H1 (cell line): ENCODE data around the gene PANX1. TPM values are rescaled to one million over a fixed set of nuclear protein-coding genes. Genes with fewer than 3 reads are reported as not detected.

ENCODE experiments used
- BRCA1 ChIP-seq: IDR thresholded peaks from 2 replicates; pipeline ENCODE4 v1.6.1; 2012; ENCODE audit warnings: low read depth, low read length, improper control_type of control experiment
- CBX5 ChIP-seq: fragments of 300-800, 300-1000 bp; sonication (generic); IDR thresholded peaks from 2 replicates; pipeline ENCODE4 v1.7.1; 2016; ENCODE audit warnings: antibody characterized with exemption, low read length, low read depth
- CHD2 ChIP-seq: IDR thresholded peaks from 2 replicates; pipeline ENCODE4 v1.6.1; 2012; ENCODE audit warnings: low read length, improper control_type of control experiment
- CTCF ChIP-seq, 3 experiments: IDR thresholded peaks; 1 replicate in 2 of 3; 2 replicates in 1 of 3; pipeline versions ENCODE4 v1.5.1 to v1.6.1; 2011; ENCODE audit warnings: low read length in 3 of 3, mild to moderate bottlenecking in 3 of 3, inconsistent platforms in 2 of 3, low read depth in 1 of 3, moderate library complexity in 1 of 3; ENCODE audit not compliant: insufficient read depth in 1 of 3; ENCODE audit errors: control extremely low read depth in 1 of 3
- E2F6 ChIP-seq: IDR thresholded peaks from 2 replicates; pipeline ENCODE4 v1.6.1; 2012; ENCODE audit warnings: inconsistent platforms
- RBBP5 ChIP-seq: IDR thresholded peaks from 2 replicates; pipeline ENCODE4 v1.7.1; 2012; ENCODE audit warnings: low read depth, mild to moderate bottlenecking, inconsistent platforms, low read length, moderate library complexity, borderline replicate concordance
- polyA plus RNA-seq, 7 experiments: library from polyadenylated mRNA; depleted of rRNA in 3 of 7; stranded (reverse) in 5 of 7; unstranded in 2 of 7; fragments of >200 nt in 5 of 7; fragments of 200-250 nt in 2 of 7; gene quantifications; 1 replicate in 5 of 7; 2 replicates in 1 of 7; 4 replicates in 1 of 7; pipeline versions ENCODE4 v1.2.1 to v1.2.3, GENCODE V29; 2011 to 2013; ENCODE audit warnings: missing spikeins in 2 of 7, mixed read lengths in 2 of 7
- total RNA-seq: library from RNA; stranded (reverse); fragmentation: NEBNext Ultra II Directional; extraction: Animal tissue kit (Norgen Biotek cat#: 25700); gene quantifications from 2 replicates; pipeline ENCODE4 v1.2.1, GENCODE V29; 2021
- TF ChIP-seq, protein P1 (sequence below): IDR thresholded peaks from 2 replicates; pipeline ENCODE4 v1.6.1; 2011; ENCODE audit warnings: low read length, improper control_type of control experiment

PANX1 gene
- total and polyA plus RNA-seq, 2 of the 8 experiments (the other 6 are each of a cell fraction or from before 2014, with no cell fraction given): 15.9 to 35.2 TPM

DNA sequence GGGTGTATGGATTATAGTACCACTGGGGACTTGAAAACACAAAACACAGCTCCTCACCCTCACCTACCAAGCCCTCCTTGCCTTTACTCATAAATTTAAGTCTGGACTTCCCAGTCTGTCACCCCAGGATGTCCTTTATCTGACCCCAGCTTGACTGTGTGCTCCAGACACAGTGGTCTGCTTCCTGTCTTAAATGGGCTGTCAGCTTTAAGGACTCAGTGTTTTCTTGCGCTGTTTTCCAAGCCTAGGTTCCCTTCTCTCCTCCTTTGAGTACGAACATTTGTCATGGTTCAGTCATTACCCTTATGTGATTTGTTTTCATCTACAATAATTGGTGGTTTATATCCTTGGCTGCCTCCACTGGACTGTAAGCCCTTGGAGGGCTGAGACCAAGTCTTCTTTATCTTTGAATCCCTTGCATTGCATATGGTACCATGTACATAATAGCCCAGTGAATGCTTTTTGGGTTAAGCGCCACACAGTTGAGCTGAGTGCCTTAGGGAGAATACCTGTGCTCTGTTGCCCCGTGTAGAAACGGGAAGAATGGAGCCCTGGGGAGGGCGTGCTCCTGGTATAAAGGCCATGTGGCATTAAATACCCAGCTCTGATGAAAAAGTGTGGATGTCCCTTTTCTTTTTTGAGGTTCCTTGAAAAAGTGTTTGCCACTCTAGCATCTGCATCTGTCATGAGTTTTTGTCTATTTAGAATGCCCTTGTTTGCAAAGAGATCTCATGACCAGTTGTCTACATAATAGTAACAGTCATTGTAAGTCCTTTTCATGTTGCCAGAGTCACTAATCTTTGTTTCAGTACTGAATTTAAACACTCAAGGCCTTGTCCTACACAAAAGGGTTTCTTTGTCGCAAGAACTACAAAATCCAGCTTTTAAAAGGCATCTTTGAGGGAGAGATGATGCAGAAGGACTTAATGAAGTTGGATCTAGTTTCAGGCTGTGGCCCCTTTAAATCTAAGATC is 14.0 kb downstream of the PANX1 start (continued):
- TF ChIP-seq E2F6 (no peak), CTCF (IDR thresholded peaks at IDR 0.05; ENCODE audit: control extremely low read depth in 1 of 3, insufficient read depth in 1 of 3, low read depth in 1 of 3, low read length in 3 of 3) (no peak), CBX5 (no peak), RBBP5 (no peak), BRCA1 (no peak), CHD2 (no peak)
- TF ChIP-seq, protein P1, sequence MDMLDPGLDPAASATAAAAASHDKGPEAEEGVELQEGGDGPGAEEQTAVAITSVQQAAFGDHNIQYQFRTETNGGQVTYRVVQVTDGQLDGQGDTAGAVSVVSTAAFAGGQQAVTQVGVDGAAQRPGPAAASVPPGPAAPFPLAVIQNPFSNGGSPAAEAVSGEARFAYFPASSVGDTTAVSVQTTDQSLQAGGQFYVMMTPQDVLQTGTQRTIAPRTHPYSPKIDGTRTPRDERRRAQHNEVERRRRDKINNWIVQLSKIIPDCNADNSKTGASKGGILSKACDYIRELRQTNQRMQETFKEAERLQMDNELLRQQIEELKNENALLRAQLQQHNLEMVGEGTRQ: no peak
